ENCODE data around the gene PLAGL2.
"Not testable (repeated sequence)": the region's sequence is repeated elsewhere in the genome, so short reads cannot be mapped to it uniquely, and the experiment has no call there.

PLAGL2 gene

DNA sequence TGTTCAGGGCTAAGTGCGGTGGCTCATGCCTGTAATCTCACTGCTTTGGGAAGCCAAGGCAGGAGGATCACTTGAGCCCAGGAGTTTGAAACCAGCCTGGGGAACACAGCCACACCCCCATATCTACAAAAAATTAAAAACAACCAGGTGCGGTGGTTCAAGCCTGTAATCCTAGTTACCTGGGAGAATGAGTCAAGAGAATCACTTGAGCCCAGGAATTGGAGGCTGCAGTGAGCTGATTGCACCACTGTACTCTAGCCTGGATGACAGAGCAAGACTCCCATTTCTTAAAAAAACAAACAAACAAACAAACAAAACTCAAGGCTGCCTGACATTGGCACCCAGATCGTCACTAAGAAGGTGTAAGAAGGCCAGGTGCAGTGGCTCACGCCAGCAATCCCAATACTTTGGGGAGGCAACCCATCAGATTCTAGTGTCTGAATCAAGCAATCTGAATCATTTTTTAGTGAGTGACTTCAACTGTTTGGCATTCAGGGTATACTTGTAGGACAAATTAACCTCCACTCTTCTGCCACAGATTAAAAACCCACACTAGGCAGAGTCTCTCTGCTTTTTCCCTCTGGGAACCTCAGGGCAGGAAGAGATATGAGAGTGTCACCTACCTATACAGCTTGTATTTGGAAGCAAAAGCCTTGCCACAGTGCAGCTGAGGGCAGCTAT is 6.1 kb downstream of the PLAGL2 start:
- no peak overlapping the region for H3K27ac ChIP-seq (replicated peaks)

DNA sequence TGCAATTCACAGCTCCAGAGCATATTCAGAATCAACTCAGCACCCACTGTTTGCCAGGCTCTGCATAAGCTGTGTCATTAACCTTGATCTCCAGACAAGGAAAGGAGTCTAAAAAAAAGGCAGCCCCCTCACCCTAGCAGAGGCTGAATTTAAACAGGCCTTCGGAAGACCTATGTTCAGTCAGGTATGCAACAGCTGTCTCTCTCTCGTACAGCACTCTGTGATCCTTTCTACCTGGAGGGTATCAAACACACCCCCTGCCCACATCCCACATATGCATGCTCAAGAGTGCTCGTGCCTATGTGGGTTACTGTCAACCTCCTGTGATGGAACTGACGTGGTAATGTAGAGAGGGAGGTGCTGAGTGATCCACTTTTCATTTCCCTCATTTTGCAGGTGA is 8.5 kb downstream of the PLAGL2 start:
- Histone ChIP-seq H3K27ac (replicated peaks) (no peak overlapping the region), H3K4me3 (replicated peaks; ENCODE audit: insufficient read depth, low read length) (no peak overlapping the region), H3K27me3 (ENCODE audit: insufficient read depth, poor library complexity, severe bottlenecking) (no peaks in the 10 kb centered on the region)
- no peak for DNase-seq (ENCODE audit: low read depth in 1 of 2, low spot score in 1 of 2)
- no peak for TF ChIP-seq CTCF (IDR thresholded peaks at IDR 0.05; ENCODE audit: insufficient read depth, low read length)
- TF ChIP-seq, protein P1, sequence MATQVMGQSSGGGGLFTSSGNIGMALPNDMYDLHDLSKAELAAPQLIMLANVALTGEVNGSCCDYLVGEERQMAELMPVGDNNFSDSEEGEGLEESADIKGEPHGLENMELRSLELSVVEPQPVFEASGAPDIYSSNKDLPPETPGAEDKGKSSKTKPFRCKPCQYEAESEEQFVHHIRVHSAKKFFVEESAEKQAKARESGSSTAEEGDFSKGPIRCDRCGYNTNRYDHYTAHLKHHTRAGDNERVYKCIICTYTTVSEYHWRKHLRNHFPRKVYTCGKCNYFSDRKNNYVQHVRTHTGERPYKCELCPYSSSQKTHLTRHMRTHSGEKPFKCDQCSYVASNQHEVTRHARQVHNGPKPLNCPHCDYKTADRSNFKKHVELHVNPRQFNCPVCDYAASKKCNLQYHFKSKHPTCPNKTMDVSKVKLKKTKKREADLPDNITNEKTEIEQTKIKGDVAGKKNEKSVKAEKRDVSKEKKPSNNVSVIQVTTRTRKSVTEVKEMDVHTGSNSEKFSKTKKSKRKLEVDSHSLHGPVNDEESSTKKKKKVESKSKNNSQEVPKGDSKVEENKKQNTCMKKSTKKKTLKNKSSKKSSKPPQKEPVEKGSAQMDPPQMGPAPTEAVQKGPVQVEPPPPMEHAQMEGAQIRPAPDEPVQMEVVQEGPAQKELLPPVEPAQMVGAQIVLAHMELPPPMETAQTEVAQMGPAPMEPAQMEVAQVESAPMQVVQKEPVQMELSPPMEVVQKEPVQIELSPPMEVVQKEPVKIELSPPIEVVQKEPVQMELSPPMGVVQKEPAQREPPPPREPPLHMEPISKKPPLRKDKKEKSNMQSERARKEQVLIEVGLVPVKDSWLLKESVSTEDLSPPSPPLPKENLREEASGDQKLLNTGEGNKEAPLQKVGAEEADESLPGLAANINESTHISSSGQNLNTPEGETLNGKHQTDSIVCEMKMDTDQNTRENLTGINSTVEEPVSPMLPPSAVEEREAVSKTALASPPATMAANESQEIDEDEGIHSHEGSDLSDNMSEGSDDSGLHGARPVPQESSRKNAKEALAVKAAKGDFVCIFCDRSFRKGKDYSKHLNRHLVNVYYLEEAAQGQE (IDR thresholded peaks at IDR 0.05; ENCODE audit: insufficient replicate concordance, low read depth), result no peak
- TF ChIP-seq GABPA (IDR thresholded peaks at IDR 0.05; ENCODE audit: low read depth), result no peak
- TF ChIP-seq SPI1 (IDR thresholded peaks at IDR 0.05; ENCODE audit: borderline replicate concordance, low read depth), result no peak
- no peak for TF ChIP-seq POLR2AphosphoS5 (IDR thresholded peaks at IDR 0.05; ENCODE audit: low read depth)

More for the DNA sequence above, 6.1 kb downstream of the PLAGL2 start:
- TF ChIP-seq SPI1 (IDR thresholded peaks at IDR 0.05; ENCODE audit: borderline replicate concordance, low read depth) (no peak), GABPA (IDR thresholded peaks at IDR 0.05; ENCODE audit: low read depth) (no peak)
- Histone ChIP-seq H3K27me3 (ENCODE audit: insufficient read depth, poor library complexity, severe bottlenecking) (no peaks in the 10 kb centered on the region), H3K4me3 (replicated peaks; ENCODE audit: insufficient read depth, low read length) (no peak overlapping the region)
- no peak for DNase-seq (ENCODE audit: low read depth in 1 of 2, low spot score in 1 of 2)

- H3K27ac ChIP-seq (replicated peaks); DNase-seq (ENCODE audit: low read depth in 1 of 2, low spot score in 1 of 2); H3K4me3 ChIP-seq (replicated peaks; ENCODE audit: insufficient read depth, low read length); H3K27me3 ChIP-seq (ENCODE audit: insufficient read depth, poor library complexity, severe bottlenecking): not testable (repeated sequence)
Observed at GRCh38 chr20:32197136-32197535, 10.4 kb downstream of the PLAGL2 start.

- not testable (repeated sequence) for H3K4me3 ChIP-seq (replicated peaks; ENCODE audit: insufficient read depth, low read length); H3K27me3 ChIP-seq (ENCODE audit: insufficient read depth, poor library complexity, severe bottlenecking); H3K27ac ChIP-seq (replicated peaks); DNase-seq (ENCODE audit: low read depth in 1 of 2, low spot score in 1 of 2)
Observed at GRCh38 chr20:32196613-32197012, 10.9 kb downstream of the PLAGL2 start.

- TF ChIP-seq POLR2AphosphoS5 (IDR thresholded peaks at IDR 0.05; ENCODE audit: low read depth) (no peak), CTCF (IDR thresholded peaks at IDR 0.05; ENCODE audit: insufficient read depth, low read length) (no peak), SPI1 (IDR thresholded peaks at IDR 0.05; ENCODE audit: borderline replicate concordance, low read depth) (no peak), GABPA (IDR thresholded peaks at IDR 0.05; ENCODE audit: low read depth) (no peak)
- TF ChIP-seq, protein P1 (IDR thresholded peaks at IDR 0.05; ENCODE audit: insufficient replicate concordance, low read depth), result no peak
- no peaks in the 10 kb centered on the region for H3K27me3 ChIP-seq (ENCODE audit: insufficient read depth, poor library complexity, severe bottlenecking)
- no peak overlapping the region for H3K4me3 ChIP-seq (replicated peaks; ENCODE audit: insufficient read depth, low read length)
- DNase-seq (ENCODE audit: low read depth in 1 of 2, low spot score in 1 of 2), result no peak
- no peak overlapping the region for H3K27ac ChIP-seq (replicated peaks)
Observed at GRCh38 chr20:32195581-32195980, 12.0 kb downstream of the PLAGL2 start.

All from HL-60 (cell line).